Measurements from ENCODE around the gene HSPA12B. TPM values are rescaled to one million over a fixed set of nuclear protein-coding genes. Genes with fewer than 3 reads are reported as not detected.

Gene HSPA12B
- total RNA-seq, 2 experiments from 2014 or later: not detected

- Mint-ChIP-seq H3K4me3 (no peak overlapping the region), H3K9me3 (no peaks in the 10 kb centered on the region), H3K4me1 (no peaks in the 10 kb centered on the region), H3K27ac (no peak overlapping the region), H3K27me3 (no peaks in the 10 kb centered on the region), H3K36me3 (no peaks in the 10 kb centered on the region)
- DNase-seq: no peak
These were observed 33.9 kb upstream of the HSPA12B start for GRCh38 chr20:3698591-3699001.

GRCh38 chr20:3699037-3699436 lies 33.4 kb upstream of the HSPA12B start:
- Mint-ChIP-seq H3K9me3 (no peaks in the 10 kb centered on the region), H3K4me1 (no peaks in the 10 kb centered on the region), H3K27ac (no peak overlapping the region), H3K36me3 (no peaks in the 10 kb centered on the region), H3K4me3 (no peak overlapping the region), H3K27me3 (no peaks in the 10 kb centered on the region)
- no peak for DNase-seq

GRCh38 chr20:3701061-3701998 lies 31.2 kb upstream of the HSPA12B start:
- H3K4me1 Mint-ChIP-seq: no peaks in the 10 kb centered on the region
- no peaks in the 10 kb centered on the region for H3K36me3 Mint-ChIP-seq
- H3K4me3 Mint-ChIP-seq: no peak overlapping the region
- H3K27ac Mint-ChIP-seq: no peak overlapping the region
- no peaks in the 10 kb centered on the region for H3K9me3 Mint-ChIP-seq
- no peak for DNase-seq
- no peaks in the 10 kb centered on the region for H3K27me3 Mint-ChIP-seq

DNA sequence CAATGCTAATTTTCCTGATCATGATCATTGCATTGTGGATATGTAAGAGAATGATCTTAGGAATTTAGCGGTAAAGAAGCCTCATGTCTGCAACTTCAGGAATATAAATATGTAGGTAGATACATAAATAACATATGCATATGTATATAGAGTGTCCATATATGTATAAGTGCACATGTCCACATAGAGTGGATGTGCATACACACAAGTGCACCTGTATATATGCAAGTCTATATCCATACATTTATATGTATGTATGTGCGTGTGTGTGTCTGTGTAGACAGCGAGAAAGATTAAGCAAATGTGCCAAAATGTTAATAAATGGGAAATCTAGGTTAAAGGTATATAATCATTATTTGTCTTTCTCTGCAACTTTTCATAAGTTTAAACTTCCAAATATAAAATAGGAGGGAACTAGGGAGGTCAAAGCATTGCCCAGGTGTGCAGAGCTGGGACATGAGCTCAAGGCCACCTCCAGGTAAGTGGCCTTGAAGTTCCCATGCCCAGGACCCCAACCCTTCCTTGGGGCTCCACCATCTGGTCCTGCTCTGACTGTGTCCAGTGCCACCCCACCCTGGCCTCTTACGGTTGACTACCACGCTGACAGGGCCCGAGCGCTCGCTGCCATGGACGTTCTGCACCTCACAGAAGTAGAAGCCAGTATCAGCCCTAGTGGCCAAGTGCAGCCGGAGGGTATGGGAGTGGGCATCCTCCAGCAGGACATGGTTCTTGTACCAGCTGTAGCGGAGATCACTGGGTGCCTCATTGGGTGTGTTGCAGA lies 29.7 kb upstream of the HSPA12B start:
- H3K27ac Mint-ChIP-seq: no peak overlapping the region
- H3K36me3 Mint-ChIP-seq: no peaks in the 10 kb centered on the region
- no peak overlapping the region for H3K4me3 Mint-ChIP-seq
- DNase-seq: no peak
- H3K9me3 Mint-ChIP-seq: no peaks in the 10 kb centered on the region
- no peaks in the 10 kb centered on the region for H3K4me1 Mint-ChIP-seq
- H3K27me3 Mint-ChIP-seq: no peaks in the 10 kb centered on the region

DNA sequence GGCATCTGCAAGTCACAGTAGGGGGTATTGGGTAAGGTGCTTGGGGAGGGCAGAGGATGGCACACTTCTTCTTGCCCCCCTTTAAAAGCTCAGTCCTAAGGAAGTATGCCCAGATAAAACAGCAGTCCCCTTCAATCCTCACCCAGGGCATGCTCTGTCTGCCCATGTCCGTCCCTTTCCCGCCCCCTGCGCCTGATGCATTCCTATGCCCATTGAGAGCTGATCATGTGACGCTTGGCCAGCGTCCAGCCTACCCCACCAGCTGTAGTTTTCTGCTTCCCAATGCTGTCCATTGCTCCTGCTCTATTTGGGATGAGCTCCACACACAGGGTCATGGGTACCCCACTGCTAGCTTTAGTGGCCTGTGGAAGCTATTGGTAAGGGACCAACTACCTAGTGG lies 28.4 kb upstream of the HSPA12B start:
- Mint-ChIP-seq H3K4me3 (no peak overlapping the region), H3K4me1 (no peaks in the 10 kb centered on the region), H3K27ac (no peak overlapping the region), H3K9me3 (no peaks in the 10 kb centered on the region), H3K36me3 (no peaks in the 10 kb centered on the region), H3K27me3 (no peaks in the 10 kb centered on the region)
- no peak for DNase-seq

DNA sequence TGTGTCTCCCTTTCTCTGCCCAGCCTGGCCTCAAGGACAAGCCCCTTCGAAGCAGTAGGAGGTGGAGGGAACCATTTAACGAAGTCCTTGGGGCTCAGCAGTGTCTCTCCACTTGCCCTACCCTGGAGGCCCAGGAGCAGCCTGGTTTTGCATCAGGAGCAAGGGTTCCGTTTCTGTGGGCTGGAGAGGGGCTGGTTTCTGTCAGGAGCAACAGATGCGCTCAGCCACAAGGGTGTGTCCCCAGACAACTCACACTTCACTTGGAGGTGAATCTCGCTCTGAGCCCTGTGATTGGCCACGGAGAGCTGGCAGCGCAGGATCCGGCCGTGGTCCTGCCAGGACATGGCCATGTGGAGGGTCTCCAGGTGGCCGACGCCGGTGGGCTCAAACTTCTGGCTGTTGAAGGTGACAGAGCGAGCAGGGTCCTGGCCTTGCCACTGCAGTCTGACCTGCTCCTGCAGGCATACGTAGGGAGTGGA lies 27.0 kb upstream of the HSPA12B start:
- no peak overlapping the region for H3K27ac Mint-ChIP-seq
- H3K4me1 Mint-ChIP-seq: no peaks in the 10 kb centered on the region
- no peaks in the 10 kb centered on the region for H3K27me3 Mint-ChIP-seq
- H3K4me3 Mint-ChIP-seq: no peak overlapping the region
- DNase-seq: no peak
- H3K9me3 Mint-ChIP-seq: no peaks in the 10 kb centered on the region
- H3K36me3 Mint-ChIP-seq: no peaks in the 10 kb centered on the region

DNA sequence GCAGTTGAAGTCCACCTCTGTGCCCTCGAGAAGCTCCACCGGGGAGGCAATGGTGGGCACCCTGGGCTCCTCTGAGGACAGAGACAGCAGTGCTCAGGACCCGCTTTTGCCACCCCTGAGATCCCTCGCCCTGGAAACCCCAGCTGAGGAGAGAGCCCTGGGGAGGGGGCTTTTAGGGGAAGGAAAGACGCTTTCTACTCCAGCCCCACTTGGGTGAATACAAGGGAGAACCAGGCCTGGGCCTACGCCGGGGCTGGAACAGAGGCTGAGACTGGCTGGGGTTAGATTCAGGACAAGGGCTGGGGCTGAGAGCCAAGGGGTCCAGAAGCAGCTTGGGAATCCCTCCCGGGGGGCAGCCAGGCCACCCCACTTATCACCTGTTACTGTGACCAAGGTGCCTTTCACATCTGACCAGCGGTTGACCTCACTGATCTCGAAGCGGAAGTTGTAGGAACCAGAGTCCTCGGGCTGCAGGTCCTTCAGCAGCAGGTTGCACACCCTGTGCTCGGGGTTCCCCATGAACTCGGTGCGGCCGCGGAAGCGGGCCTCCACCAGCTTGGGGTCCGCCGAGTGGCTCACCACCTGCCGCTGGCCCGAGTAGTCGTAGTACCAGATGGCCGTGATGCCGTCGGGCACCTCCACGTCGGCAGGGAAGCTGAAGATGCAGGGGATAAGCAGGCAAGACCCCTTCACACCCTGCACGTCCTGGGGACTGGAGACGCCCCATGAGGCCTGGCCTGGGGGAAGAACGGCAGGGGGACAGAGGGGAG lies 26.3 kb upstream of the HSPA12B start:
- DNase-seq: no peak
- Mint-ChIP-seq H3K27ac (no peak overlapping the region), H3K27me3 (no peaks in the 10 kb centered on the region), H3K36me3 (no peaks in the 10 kb centered on the region), H3K9me3 (no peaks in the 10 kb centered on the region), H3K4me3 (no peak overlapping the region), H3K4me1 (no peaks in the 10 kb centered on the region)

GRCh38 chr20:3706774-3707507 lies 25.5 kb upstream of the HSPA12B start:
- H3K4me1 Mint-ChIP-seq: no peaks in the 10 kb centered on the region
- no peak overlapping the region for H3K4me3 Mint-ChIP-seq
- no peaks in the 10 kb centered on the region for H3K9me3 Mint-ChIP-seq
- no peak overlapping the region for H3K27ac Mint-ChIP-seq
- DNase-seq: no peak
- H3K36me3 Mint-ChIP-seq: no peaks in the 10 kb centered on the region
- H3K27me3 Mint-ChIP-seq: peaks cover 3% of the 10 kb centered on the region

DNA sequence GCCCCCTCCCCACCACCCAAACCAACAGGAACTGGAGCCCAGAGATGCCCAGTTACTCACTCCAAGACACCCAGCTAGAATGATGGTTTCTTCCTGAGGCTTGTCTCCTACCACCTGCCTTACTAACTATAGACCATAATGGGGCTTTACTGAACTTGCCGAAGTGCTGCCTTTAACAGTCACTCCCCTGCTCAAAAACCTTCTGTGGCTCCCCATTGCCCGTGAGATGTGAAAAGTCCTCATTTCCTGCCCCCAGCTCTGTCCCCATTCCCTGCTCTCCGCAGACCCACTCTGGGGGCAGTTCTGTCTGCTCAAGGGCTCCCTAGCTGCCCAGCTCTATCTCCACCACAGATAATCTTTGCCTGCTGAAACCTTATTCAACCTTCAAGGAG lies 25.0 kb upstream of the HSPA12B start:
- Mint-ChIP-seq H3K27me3 (peaks cover 3% of the 10 kb centered on the region), H3K4me3 (no peak overlapping the region), H3K36me3 (no peaks in the 10 kb centered on the region), H3K27ac (no peak overlapping the region), H3K9me3 (no peaks in the 10 kb centered on the region), H3K4me1 (no peaks in the 10 kb centered on the region)
- no peak for DNase-seq

GRCh38 chr20:3710011-3710466 lies 22.4 kb upstream of the HSPA12B start:
- Mint-ChIP-seq H3K36me3 (no peaks in the 10 kb centered on the region), H3K4me1 (no peaks in the 10 kb centered on the region), H3K4me3 (no peak overlapping the region), H3K27ac (no peak overlapping the region), H3K9me3 (no peaks in the 10 kb centered on the region), H3K27me3 (peaks cover 3% of the 10 kb centered on the region)
- no peak for DNase-seq

DNA sequence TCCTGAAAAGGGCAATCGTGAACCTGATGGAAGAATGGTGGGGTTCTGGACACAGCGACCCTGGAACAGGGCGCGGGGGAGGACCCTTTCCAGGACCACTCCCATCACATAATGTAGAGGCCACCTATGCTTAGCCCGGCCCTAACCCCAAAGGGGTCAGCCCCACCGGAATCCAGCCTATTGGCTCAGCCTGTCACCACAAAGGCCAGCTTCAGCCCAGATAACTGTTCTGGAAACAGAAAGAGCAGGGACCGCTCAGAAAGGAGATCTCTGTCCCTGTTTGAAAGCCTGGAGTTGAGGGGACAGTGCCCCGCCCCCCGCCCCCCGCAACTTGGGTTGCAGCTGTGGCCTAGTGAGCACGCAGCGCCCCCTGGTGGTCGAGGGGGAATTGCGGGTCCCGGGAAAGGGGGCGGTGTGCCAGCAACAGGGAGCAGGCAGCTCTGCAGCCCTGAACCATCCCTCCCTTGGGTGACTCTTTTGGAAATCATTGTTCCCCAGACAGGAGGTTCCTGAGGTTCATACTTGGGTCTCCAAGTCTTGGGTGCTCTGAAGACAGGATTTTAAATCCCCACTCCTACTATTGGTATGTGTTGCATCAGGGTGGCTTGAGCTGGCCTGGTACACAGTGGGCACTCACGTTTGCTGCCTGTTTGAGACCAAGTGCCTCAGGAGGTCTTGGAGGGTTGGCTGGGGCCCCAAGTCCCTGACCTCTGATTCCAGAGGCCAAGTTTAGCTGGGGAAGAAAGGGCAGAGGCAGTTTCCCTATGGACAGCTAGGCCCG lies 21.6 kb upstream of the HSPA12B start:
- no peaks in the 10 kb centered on the region for H3K9me3 Mint-ChIP-seq
- DNase-seq: peak; percentile 77
- H3K4me1 Mint-ChIP-seq: no peaks in the 10 kb centered on the region
- no peaks in the 10 kb centered on the region for H3K36me3 Mint-ChIP-seq
- no peak overlapping the region for H3K27ac Mint-ChIP-seq
- H3K27me3 Mint-ChIP-seq: peaks cover 3% of the 10 kb centered on the region
- H3K4me3 Mint-ChIP-seq: no peak overlapping the region

GRCh38 chr20:3711484-3711941 lies 21.0 kb upstream of the HSPA12B start:
- DNase-seq: no peak
- no peak overlapping the region for H3K4me3 Mint-ChIP-seq
- no peaks in the 10 kb centered on the region for H3K36me3 Mint-ChIP-seq
- no peak overlapping the region for H3K27ac Mint-ChIP-seq
- H3K27me3 Mint-ChIP-seq: peaks cover 3% of the 10 kb centered on the region
- no peaks in the 10 kb centered on the region for H3K4me1 Mint-ChIP-seq
- no peaks in the 10 kb centered on the region for H3K9me3 Mint-ChIP-seq

GRCh38 chr20:3712279-3712873 lies 20.1 kb upstream of the HSPA12B start, which contains the start of gene SIGLEC1:
Gene SIGLEC1 (minus strand): TSS chr20:3712600. CDS start chr20:3707128, 5,472 bp downstream.
- no peaks in the 10 kb centered on the region for H3K9me3 Mint-ChIP-seq
- H3K36me3 Mint-ChIP-seq: no peaks in the 10 kb centered on the region
- no peaks in the 10 kb centered on the region for H3K4me1 Mint-ChIP-seq
- H3K4me3 Mint-ChIP-seq: no peak within 1 kb of the TSS
- DNase-seq: no peak
- H3K27me3 Mint-ChIP-seq: peaks cover 7% of the 10 kb centered on the region
- no peak within 1 kb of the TSS for H3K27ac Mint-ChIP-seq
